ENCODE data around the gene DYNC2I2. TPM values are rescaled to one million over a fixed set of nuclear protein-coding genes. Genes with fewer than 3 reads are reported as not detected.

The DYNC2I2 gene
- total RNA-seq, 1 experiment from 2014 or later, result 58.6 TPM

- Histone ChIP-seq H3K79me2 (ENCODE audit: insufficient read depth, low read length) (no peaks in the 10 kb centered on the region), H2BK120ac (ENCODE audit: low read depth, low read length, poor library complexity, severe bottlenecking) (no peak overlapping the region), H3K23me2 (ENCODE audit: insufficient read length, low read depth, low read length, poor library complexity, severe bottlenecking) (peaks cover 1% of the 10 kb centered on the region), H3T11ph (ENCODE audit: low read length) (no peak overlapping the region), H2BK15ac (ENCODE audit: low read depth, low read length) (no peak overlapping the region), H2BK5ac (ENCODE audit: insufficient read length, low read length) (no peak overlapping the region), H3K27ac (ENCODE audit: insufficient read length, low read depth, low read length) (no peak overlapping the region), H2AFZ (ENCODE audit: low read length) (no peak overlapping the region), H4K20me1 (ENCODE audit: control insufficient read depth, insufficient read depth, insufficient read length) (no peaks in the 10 kb centered on the region), H2BK12ac (ENCODE audit: insufficient read length, low read depth, low read length) (no peak overlapping the region), H3K9me3 (ENCODE audit: control insufficient read depth, low read depth, low read length) (no peaks in the 10 kb centered on the region), H4K5ac (ENCODE audit: insufficient read length, low read depth, low read length) (no peak overlapping the region), H3K27me3 (ENCODE audit: insufficient read depth, low read length) (no peaks in the 10 kb centered on the region), H4K91ac (ENCODE audit: insufficient read length, low read depth, low read length) (no peak overlapping the region), H2BK20ac (ENCODE audit: low read depth, low read length, poor library complexity, severe bottlenecking) (no peak overlapping the region), H3K23ac (ENCODE audit: insufficient read length, low read depth, low read length) (no peak overlapping the region), H3K56ac (ENCODE audit: insufficient read length, low read depth, low read length) (no peak overlapping the region), H2AK5ac (ENCODE audit: insufficient read length, low read length) (no peak overlapping the region), H3K4me2 (ENCODE audit: insufficient read depth, insufficient read length, low read length) (no peak overlapping the region), H3K14ac (ENCODE audit: insufficient read depth, low read length) (no peak overlapping the region), H4K8ac (replicated peaks; ENCODE audit: insufficient read length, low read depth, low read length) (no peak overlapping the region), H3K4me1 (ENCODE audit: insufficient read depth, low read length) (no peaks in the 10 kb centered on the region), H3K4ac (ENCODE audit: low read depth, low read length) (no peak overlapping the region), H3K18ac (ENCODE audit: insufficient read length, low read depth, low read length) (no peak overlapping the region), H3K79me1 (ENCODE audit: insufficient read depth, low read depth, low read length, poor library complexity, severe bottlenecking) (no peaks in the 10 kb centered on the region), H3K9ac (ENCODE audit: extremely low read depth, insufficient read length, low read length) (no peak overlapping the region)
- Mint-ChIP-seq H3K9me3 (no peaks in the 10 kb centered on the region), H3K27me3 (ENCODE audit: low read depth) (no peaks in the 10 kb centered on the region), H3K4me1 (peaks cover 2 to 7% of the 10 kb centered on the region in 2 experiments; a peak in 3 of 4 replicates), H3K4me3 (peak overlapping the region in 1 of 2 experiments; percentile 17; a peak in 1 of 5 replicates), H3K36me3 (ENCODE audit: insufficient read depth in 1 of 3, low read depth in 3 of 3) (peaks cover 23 to 60% (median 53%) of the 10 kb centered on the region in 3 experiments), H3K27ac (peak overlapping the region in 2 of 3 experiments; percentile 70 to 88; a peak in 2 of 7 replicates)
- peak; percentile 84 for TF ChIP-seq CTCF (conservative IDR thresholded peaks at IDR 0.05)
- no CpG with 5 or more reads among the region's 20 CpGs for WGBS (ENCODE audit: extremely low coverage, insufficient read length, low lambda C conversion rate)
- peak; percentile 96 for DNase-seq
Observed at GRCh38 chr9:128635266-128636023, 21.2 kb downstream of the DYNC2I2 start.
